Hepatic stellate cell (primary cell): Measurements from ENCODE around the gene ZBTB7A.

Experiments
- DNase-seq: peaks from one replicate; pipeline ENCODE4 v3.0.0; 2011; ENCODE audit warnings: low spot score

The ZBTB7A gene

GRCh38 chr19:4054441-4055208, 12.1 kb downstream of the ZBTB7A start:
- no peak for DNase-seq

DNA sequence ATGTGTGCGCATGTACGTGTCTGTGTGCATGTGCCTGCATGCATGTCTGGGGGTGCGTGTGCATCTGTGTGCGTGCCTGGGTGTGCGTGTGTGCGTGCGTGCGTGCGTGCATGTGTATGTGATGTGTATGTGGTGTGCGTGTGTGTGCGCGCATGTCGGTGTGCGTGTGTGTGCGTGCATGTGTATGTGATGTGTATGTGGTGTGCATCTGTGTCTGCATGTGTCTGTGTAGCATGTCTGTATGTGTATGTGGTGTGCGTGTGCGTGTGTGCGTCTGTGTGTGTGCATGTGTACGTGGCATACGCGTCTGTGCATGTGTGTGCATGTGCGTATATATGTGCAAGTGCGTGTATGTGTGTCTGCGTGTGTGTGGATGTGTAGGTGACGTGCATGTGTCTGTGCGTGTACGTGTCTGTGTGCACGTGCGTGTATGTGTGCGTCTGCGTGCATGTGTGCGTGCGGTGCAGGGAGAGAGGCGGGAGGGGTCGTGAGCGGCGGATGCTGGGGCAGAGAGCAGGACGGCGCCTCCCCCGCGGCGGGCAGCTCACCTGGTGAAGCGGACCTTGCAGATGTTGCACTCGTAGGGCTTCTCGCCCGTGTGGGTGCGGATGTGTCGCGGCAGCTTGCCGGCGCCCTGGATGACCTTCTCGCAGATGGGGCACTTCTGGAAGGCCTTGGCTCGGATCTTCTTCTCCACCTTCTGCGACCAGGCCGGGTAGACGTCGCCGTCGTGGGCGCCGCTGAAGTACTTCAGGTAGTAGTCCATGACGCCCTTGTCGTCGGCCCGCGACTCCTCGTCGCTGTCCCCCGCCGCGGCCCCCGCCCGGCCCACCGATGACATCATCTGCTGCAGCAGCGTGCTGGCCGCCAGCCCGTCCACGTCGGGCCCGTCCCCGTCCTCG, 13.0 kb downstream of the ZBTB7A start:
- DNase-seq = no peak

GRCh38 chr19:4052993-4053422, 13.7 kb downstream of the ZBTB7A start:
- DNase-seq = no peak

DNA sequence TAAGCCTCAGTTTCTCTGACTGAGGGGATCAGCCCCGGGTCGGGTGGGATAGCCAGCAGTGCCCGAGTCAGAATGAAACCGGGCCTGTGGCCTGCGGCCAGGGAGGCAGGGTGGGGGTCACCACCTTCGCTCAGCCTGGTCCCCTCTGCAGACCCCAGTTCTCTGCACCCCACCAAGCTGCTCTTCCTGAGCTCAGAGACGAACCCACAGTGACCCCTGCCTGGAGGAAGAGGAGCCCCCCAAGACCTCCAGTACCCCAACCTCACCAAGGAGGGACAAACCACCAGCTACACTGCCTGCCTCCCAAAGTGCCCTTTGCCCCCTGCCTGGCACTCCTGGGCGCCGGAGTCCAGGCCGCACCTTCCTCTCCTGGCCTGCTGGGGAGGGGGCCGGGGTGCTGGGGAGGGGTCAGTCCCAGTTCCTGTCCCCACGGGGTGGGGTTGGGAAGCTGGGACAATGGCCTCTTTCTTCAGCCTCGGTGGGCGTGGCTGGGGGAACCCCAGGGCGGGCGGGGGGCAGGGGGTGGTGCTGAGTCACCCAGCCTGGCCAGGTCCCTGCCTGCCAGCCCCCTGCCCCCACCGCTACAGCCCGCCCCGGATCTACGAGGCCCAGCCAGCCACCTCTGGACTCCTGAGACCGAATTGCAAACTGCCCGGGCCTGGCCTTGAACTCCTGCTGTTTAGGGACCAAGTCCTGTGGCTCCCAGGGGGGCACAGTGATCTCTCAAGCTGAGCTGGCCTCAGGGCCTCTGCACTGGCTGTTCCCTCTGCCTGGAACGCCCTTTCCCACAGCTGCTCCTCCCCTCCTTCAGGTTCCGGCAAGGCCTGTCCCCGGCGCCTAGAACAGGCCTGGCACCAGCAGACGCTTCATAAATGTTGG, 14.3 kb downstream of the ZBTB7A start:
- no peak for DNase-seq

GRCh38 chr19:4051175-4052101, 15.3 kb downstream of the ZBTB7A start:
- peak; percentile 69 for DNase-seq

DNA sequence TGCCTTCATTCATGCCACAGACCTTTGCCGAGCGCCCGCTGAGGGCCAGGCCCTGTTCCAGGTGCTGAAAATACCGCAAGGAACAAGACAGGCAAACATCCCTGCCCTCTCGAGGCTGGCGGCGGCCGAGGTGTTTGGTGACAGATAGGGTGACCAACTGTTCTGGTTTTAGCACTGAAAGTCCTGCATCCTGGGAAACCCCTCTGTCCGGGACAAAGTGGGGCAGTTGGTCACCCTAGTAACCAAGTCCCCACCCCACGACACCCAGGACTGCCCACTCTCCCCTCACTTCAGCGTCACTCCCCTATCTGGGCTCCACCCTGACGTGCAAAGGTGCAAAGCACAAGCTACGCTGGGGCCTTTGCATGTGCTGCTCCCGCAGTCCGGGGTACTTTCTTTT, 17.3 kb downstream of the ZBTB7A start:
- no peak for DNase-seq

- DNase-seq = no peak
Observed at GRCh38 chr19:4046946-4047683, 19.6 kb downstream of the ZBTB7A start.

DNA sequence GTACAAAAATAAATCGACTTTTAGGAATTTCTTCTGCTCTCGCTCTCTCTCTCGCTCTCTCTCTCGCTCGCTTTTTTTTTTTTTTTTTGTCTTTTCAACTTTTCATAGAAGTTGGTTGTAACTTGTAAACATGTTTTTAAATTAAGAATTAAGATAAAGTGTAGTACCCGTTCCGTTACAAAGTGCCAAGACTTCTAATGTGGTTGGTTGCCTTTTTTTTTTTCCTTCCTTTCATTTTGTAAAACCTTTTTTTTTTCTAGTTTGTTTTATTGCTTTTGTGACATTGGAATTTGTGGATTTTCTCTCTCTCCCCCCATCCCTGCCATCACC, 20.4 kb downstream of the ZBTB7A start:
- no peak for DNase-seq

DNA sequence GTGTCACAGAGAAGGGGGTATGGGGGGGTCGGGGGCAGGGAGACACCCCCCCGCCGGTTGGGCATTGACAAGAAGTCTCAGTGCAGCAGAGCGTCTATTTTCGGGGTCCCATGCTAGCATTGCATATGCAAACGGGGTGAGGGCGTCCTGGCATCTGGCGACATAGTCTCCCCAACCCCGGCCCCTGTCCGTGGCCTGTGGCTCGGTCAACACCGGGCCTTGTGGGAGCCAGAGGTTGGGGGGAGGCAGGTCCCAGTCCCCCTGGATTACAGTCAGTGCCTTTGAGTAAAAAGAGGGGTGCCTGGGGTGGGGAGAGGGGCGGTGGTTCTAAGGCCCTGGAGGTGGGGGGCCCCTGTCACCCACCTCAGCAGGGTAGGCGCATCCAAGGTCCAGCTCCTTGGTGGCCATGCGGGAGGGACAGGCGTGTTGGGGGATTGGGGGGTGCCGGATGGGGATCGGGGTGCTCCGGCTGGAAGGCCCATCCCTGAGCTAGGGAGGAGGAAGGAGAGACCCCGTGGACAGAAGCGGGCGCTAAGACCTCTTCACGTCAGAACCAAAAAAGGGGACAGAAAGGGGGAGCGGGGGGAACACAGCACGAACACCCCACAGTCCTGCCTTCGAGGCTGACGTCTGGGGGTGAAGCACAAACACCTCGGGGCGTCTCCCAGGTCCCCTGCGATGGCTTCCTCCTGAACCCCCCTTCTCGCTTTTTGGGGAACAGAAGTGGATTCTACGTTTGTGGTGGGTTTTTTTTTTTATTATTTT, 20.9 kb downstream of the ZBTB7A start:
- no peak for DNase-seq

GRCh38 chr19:4044990-4045465, 21.7 kb downstream of the ZBTB7A start:
- no peak for DNase-seq

DNA sequence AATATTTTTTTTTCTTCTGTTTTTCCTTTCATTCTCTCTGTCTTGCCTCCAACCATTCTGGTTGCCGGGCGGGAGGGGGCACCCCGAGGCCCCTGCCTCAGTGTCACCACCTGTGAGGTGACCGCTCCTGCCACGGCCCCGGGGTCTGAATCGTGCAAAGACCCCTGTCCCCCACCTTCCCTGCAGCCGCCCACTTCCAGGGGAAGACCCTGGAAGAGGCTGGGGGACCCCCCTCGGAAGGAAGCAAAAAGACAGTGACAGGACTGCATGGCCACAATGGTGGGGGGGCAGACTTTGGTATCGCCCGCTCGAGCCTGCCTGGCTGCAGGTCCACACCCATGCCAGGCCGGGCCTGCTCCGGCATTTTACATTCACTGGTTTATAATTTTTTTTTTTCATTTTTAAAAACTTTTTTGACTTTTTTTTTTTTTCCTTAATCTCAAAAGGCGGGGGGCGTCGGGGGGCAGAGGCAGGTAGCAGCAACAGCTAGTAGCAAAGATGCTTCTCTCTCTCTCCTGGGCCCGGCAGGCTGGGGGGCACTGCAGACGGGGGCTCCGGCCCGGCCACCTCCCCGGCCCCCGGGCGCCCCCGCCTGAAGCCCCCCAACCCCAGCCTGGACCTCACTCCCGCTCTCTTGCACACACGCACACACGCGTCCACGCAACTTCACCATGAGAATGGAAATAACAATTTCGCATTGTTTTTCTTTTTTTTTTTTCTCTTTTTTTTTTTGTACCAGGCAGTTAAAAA, 22.6 kb downstream of the ZBTB7A start:
- no peak for DNase-seq

GRCh38 chr19:4043401-4043800, 23.3 kb downstream of the ZBTB7A start:
- DNase-seq = no peak

DNA sequence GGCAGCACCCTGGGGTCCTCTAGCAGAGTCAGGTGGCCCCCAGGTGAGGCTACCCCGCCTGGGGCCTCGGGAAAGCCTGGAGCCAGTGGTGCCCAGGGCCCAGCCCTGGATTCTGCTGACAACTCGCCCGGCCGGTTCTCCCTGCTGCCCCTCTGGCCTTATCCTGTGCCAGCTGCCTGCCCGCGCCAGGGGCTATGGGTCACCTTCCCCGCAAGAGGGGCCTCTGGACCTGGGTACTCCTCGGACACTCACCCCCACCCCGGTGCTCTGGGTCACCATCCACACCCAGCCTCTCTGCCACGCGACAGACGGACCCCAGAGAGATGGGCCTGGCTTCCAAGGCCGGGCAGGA, 24.0 kb downstream of the ZBTB7A start:
- no peak for DNase-seq

DNA sequence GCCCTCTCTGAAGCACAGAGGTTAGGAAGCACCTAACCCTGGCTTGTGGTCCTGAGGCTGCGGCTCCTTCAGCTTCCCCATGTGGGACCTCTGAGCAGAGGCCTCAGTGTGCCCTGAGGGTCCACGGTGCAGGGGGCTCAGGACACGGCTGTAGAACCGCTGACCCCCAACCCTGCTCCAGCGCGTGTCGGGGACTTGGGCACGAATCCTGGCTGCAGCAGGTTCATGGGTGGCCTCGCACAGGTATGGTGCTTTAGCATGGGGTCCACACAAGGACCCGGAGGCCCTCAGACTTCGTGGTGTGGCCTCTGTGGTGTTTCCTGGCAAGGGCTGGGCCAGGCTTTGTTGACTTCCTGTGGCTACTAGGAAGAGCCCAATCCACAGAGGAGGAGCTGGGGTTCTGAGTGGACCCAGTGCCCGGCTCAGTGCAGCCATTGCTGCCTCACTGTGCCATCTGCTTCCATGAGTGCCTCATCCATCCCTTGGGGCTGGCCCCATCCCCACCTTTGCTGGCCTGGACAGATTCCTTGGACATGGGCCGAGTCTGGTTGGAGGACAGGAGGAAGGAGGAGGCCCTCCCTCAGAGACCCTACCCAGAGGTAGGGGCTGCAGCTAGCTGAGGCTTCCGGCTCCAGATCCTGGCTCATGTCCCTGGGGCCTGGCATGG, 24.5 kb downstream of the ZBTB7A start:
- DNase-seq = no peak

- no peak for DNase-seq
Observed at GRCh38 chr19:4038661-4039423, 27.9 kb downstream of the ZBTB7A start.

DNA sequence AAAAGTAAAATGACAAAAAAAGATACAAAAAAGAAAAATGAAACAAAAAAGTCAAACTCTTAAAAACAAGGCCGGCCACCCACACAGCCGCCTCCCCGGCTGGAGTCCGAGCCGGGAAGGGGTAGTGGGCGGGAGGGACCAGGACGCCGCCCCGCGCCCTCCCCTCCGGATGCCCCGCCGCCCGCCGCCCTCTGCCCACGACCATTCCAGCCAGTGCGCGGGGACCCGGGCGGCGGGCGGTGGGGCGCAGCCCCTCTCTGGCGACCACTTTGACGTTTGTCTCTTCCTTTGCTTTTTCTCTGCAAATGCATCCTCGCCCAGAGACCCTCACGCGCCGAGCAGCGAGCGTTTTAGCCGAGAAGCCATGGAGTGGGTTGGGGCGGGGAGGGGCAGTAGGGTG, 28.6 kb downstream of the ZBTB7A start:
- DNase-seq = no peak

DNA sequence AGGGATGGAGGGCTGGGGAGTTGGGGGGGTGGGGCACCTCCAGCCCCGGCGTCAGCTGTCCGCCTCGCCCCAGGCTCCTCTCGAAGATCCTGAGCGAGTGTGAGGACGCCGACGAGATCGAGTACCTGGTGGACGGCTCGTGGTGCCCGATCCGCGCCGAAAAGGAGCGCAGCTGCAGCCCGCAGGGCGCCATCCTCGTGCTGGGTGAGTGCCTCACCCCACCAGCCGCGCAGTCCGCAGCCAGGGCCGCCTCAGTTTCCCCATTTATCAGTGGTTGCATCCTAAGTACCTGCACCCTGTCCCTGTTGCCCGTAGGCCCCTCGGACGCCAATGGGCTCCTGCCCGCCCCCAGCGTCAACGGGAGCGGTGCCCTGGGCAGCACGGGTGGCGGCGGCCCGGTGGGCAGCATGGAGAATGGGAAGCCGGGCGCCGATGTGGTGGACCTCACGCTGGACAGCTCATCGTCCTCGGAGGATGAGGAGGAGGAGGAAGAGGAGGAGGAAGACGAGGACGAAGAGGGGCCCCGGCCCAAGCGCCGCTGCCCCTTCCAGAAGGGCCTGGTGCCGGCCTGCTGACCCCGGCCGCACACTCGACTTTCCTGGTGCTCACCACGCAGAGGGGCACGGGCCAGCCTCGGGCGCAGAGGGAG, 29.3 kb downstream of the ZBTB7A start:
- DNase-seq = no peak
